Neural cell (in vitro differentiated cells): ENCODE results near the gene SGSM1. TPM values are rescaled to one million over a fixed set of nuclear protein-coding genes. Genes with fewer than 3 reads are reported as not detected.
A peak's percentile ranks its signal among the peaks of the same experiment; 100 is the strongest.

Experiments used
- H2AFZ ChIP-seq: fragments of 200-600, 300-800 bp; sonication (generic), shearing (Covaris generic); 2 replicates; pipeline ENCODE4 v1.6.0; 2014; ENCODE audit warnings: low read depth, mild to moderate bottlenecking, antibody characterized with exemption, low read length, moderate library complexity
- H3F3A ChIP-seq: fragments of 200-600 bp; shearing (Covaris generic); 2 replicates; pipeline ENCODE4 v1.6.1; 2016; ENCODE audit warnings: mild to moderate bottlenecking, moderate library complexity, mixed read lengths, antibody characterized with exemption, low read length; ENCODE audit not compliant: insufficient read depth, poor library complexity, severe bottlenecking
- H3K27ac ChIP-seq: fragments of 200-600, 300-800 bp; sonication (generic), shearing (Covaris generic); 2 replicates; pipeline ENCODE4 v1.5.1; 2014; ENCODE audit warnings: mild to moderate bottlenecking, low read length, moderate library complexity
- H3K27me3 ChIP-seq: fragments of 300-800, 200-600 bp; sonication (generic), shearing (Covaris generic); 2 replicates; pipeline ENCODE4 v1.6.0; 2014; ENCODE audit warnings: mild to moderate bottlenecking, low read depth, low read length, moderate library complexity; ENCODE audit not compliant: insufficient read depth
- H3K36me3 ChIP-seq: fragments of 300-800, 200-600 bp; sonication (generic), shearing (Covaris generic); 2 replicates; pipeline ENCODE4 v1.5.1; 2014; ENCODE audit warnings: mild to moderate bottlenecking, antibody characterized with exemption, low read length, moderate library complexity; ENCODE audit not compliant: insufficient read depth
- H3K4me2 ChIP-seq: fragments of 300-800, 200-600 bp; sonication (generic), shearing (Covaris generic); 2 replicates; pipeline ENCODE4 v1.6.0; 2014; ENCODE audit warnings: mild to moderate bottlenecking, low read length
- H3K4me3 ChIP-seq: fragments of 300-800, 200-600 bp; sonication (generic), shearing (Covaris generic); 2 replicates; pipeline ENCODE4 v1.5.1; 2014; ENCODE audit warnings: mild to moderate bottlenecking, low read length, moderate library complexity
- H3K79me2 ChIP-seq: fragments of 200-600 bp; shearing (Covaris generic); replicated peaks from 2 replicates; pipeline ENCODE4 v1.6.0; 2014; ENCODE audit warnings: mild to moderate bottlenecking, low read length, moderate library complexity; ENCODE audit not compliant: insufficient read depth
- H3K9ac ChIP-seq: fragments of 300-800, 200-600 bp; sonication (generic), shearing (Covaris generic); 2 replicates; pipeline ENCODE4 v1.6.1; 2016; ENCODE audit warnings: mild to moderate bottlenecking, low read length, mixed read lengths
- H3K9me2 ChIP-seq: fragments of 200-600 bp; shearing (Covaris generic); 2 replicates; pipeline ENCODE4 v1.6.1; 2016; ENCODE audit warnings: mild to moderate bottlenecking, low read length, mixed read lengths; ENCODE audit not compliant: insufficient read depth
- H3K9me3 ChIP-seq: fragments of 200-600, 300-800 bp; sonication (generic), shearing (Covaris generic); 2 replicates; pipeline ENCODE4 v1.6.1; 2016; ENCODE audit warnings: mild to moderate bottlenecking, mixed run types, low read length, moderate library complexity, mixed read lengths
- H4K20me1 ChIP-seq: fragments of 200-600 bp; shearing (Covaris generic); 2 replicates; pipeline ENCODE4 v1.6.1; 2016; ENCODE audit warnings: mild to moderate bottlenecking, mixed run types; ENCODE audit not compliant: insufficient read depth
- CTCF ChIP-seq: fragments of 450-650 bp; IDR thresholded peaks from 2 replicates; pipeline ENCODE4 v1.5.1; 2014; ENCODE audit warnings: antibody characterized with exemption, mild to moderate bottlenecking, moderate library complexity; ENCODE audit not compliant: poor library complexity, severe bottlenecking
- EP300 ChIP-seq: fragments of 450-650 bp; conservative IDR thresholded peaks from 2 replicates; pipeline ENCODE4 v1.6.1; 2014; ENCODE audit warnings: antibody characterized with exemption, mild to moderate bottlenecking, moderate library complexity; ENCODE audit not compliant: poor library complexity, severe bottlenecking
- EZH2 ChIP-seq: fragments of 200-600, 300-800 bp; shearing (Covaris generic), sonication (generic); IDR thresholded peaks from 2 replicates; pipeline ENCODE4 v1.6.1; 2014; ENCODE audit warnings: antibody characterized with exemption, low read length, borderline replicate concordance, mild to moderate bottlenecking; ENCODE audit not compliant: insufficient read depth, poor library complexity, severe bottlenecking
- MXI1 ChIP-seq: fragments of 450-650 bp; conservative IDR thresholded peaks from 2 replicates; pipeline ENCODE4 v1.6.1; 2014; ENCODE audit warnings: antibody characterized with exemption, mild to moderate bottlenecking; ENCODE audit not compliant: poor library complexity, severe bottlenecking
- POLR2AphosphoS5 ChIP-seq: IDR thresholded peaks from 2 replicates; pipeline ENCODE4 v1.6.1; 2012
- RAD21 ChIP-seq: fragments of 450-650 bp; conservative IDR thresholded peaks from 2 replicates; pipeline ENCODE4 v1.6.1; 2014; ENCODE audit warnings: antibody characterized with exemption, mild to moderate bottlenecking, moderate library complexity
- REST ChIP-seq: IDR thresholded peaks from 2 replicates; pipeline ENCODE4 v1.6.1; 2012; ENCODE audit warnings: borderline replicate concordance
- SMC3 ChIP-seq: fragments of 450-650 bp; conservative IDR thresholded peaks from 2 replicates; pipeline ENCODE4 v1.6.1; 2014; ENCODE audit warnings: antibody characterized with exemption, mild to moderate bottlenecking, moderate library complexity; ENCODE audit not compliant: poor library complexity
- TAF1 ChIP-seq: IDR thresholded peaks from 2 replicates; pipeline ENCODE4 v1.6.1; 2012; ENCODE audit warnings: low read depth
- polyA plus RNA-seq: library from polyadenylated mRNA; depleted of rRNA; stranded (reverse); fragments of >200 nt; gene quantifications from 2 replicates; pipeline ENCODE4 v1.2.3, GENCODE V29; 2014

SGSM1 gene
- polyA plus RNA-seq, 1 donor from 2014 or later: 7.5 TPM

GRCh38 chr22:24952837-24953383 is 146.9 kb downstream of the SGSM1 start:
- Histone ChIP-seq H3K4me2 (peak overlapping the region; percentile 55), H3K4me3 (peak overlapping the region; percentile 91), H3K9me3 (no peaks in the 10 kb centered on the region), H3K9me2 (no peaks in the 10 kb centered on the region), H3K36me3 (no peaks in the 10 kb centered on the region), H3K27ac (no peak overlapping the region), H2AFZ (peak overlapping the region; percentile 33), H3K27me3 (peaks cover 12% of the 10 kb centered on the region), H3F3A (no peaks in the 10 kb centered on the region), H4K20me1 (no peaks in the 10 kb centered on the region), H3K79me2 (no peaks in the 10 kb centered on the region), H3K9ac (peak overlapping the region; percentile 67)
- TF ChIP-seq POLR2AphosphoS5 (no peak), REST (no peak), MXI1 (peak; percentile 59), EZH2 (no peak)

GRCh38 chr22:24953384-24954113 is 147.5 kb downstream of the SGSM1 start:
- no peak for TF ChIP-seq EZH2
- no peak for TF ChIP-seq EP300
- TF ChIP-seq MXI1: no peak
- peaks cover 12% of the 10 kb centered on the region for H3K27me3 ChIP-seq
- H4K20me1 ChIP-seq: no peaks in the 10 kb centered on the region
- no peaks in the 10 kb centered on the region for H3K79me2 ChIP-seq
- no peaks in the 10 kb centered on the region for H3K9me2 ChIP-seq
- no peak overlapping the region for H3K27ac ChIP-seq
- no peaks in the 10 kb centered on the region for H3K9me3 ChIP-seq
- H3K9ac ChIP-seq: peak overlapping the region; percentile 67
- H3K4me3 ChIP-seq: peak overlapping the region; percentile 91
- H3K4me2 ChIP-seq: peak overlapping the region; percentile 55
- no peaks in the 10 kb centered on the region for H3F3A ChIP-seq
- peak overlapping the region; percentile 33 for H2AFZ ChIP-seq
- no peaks in the 10 kb centered on the region for H3K36me3 ChIP-seq

- H3F3A ChIP-seq: no peaks in the 10 kb centered on the region
- no peak overlapping the region for H2AFZ ChIP-seq
- no peaks in the 10 kb centered on the region for H3K79me2 ChIP-seq
- H3K4me2 ChIP-seq: no peak overlapping the region
- peaks cover 12% of the 10 kb centered on the region for H3K27me3 ChIP-seq
- H3K9me2 ChIP-seq: no peaks in the 10 kb centered on the region
- no peak overlapping the region for H3K9ac ChIP-seq
- H3K36me3 ChIP-seq: no peaks in the 10 kb centered on the region
- TF ChIP-seq EP300 (no peak), TAF1 (no peak), POLR2AphosphoS5 (no peak), EZH2 (no peak), SMC3 (no peak), MXI1 (no peak), REST (no peak), RAD21 (no peak), CTCF (no peak)
- H3K27ac ChIP-seq: no peak overlapping the region
- H3K9me3 ChIP-seq: no peaks in the 10 kb centered on the region
- H4K20me1 ChIP-seq: no peaks in the 10 kb centered on the region
- H3K4me3 ChIP-seq: no peak overlapping the region
Measured at GRCh38 chr22:24954114-24954463, 148.1 kb downstream of the SGSM1 start.
